GM18861 (cell line): ENCODE measurements around the gene PLCD3.
A peak's percentile ranks its signal among the peaks of the same experiment; 100 is the strongest.
"Not testable (repeated sequence)": the region's sequence is repeated elsewhere in the genome, so short reads cannot be mapped to it uniquely, and the experiment has no call there.

ENCODE experiments used
- ATAC-seq: cut with Tn5 transposase; IDR thresholded peaks from one replicate; pipeline ENCODE4 v1.9.1; 2021; ENCODE audit not compliant: unreplicated experiment

Gene PLCD3

GRCh38 chr17:45135192-45135977 is 3.1 kb upstream of the PLCD3 start, which contains the start of gene ACBD4:
Gene ACBD4, plus strand, starts transcription at chr17:45135687. Its CDS starts 458 bp downstream, at chr17:45136145.
- ATAC-seq, result peak; percentile 65

- peak; percentile 35 for ATAC-seq
Observed at GRCh38 chr17:45132572-45133463, 503 bp upstream of the PLCD3 start.

- no peak for ATAC-seq
Observed at GRCh38 chr17:45131616-45132319, 547 bp downstream of the PLCD3 start.

- no peak for ATAC-seq
Observed at GRCh38 chr17:45130681-45131615, 1.4 kb downstream of the PLCD3 start.

- no peak for ATAC-seq
Observed at GRCh38 chr17:45129940-45130680, 2.2 kb downstream of the PLCD3 start.

GRCh38 chr17:45129426-45129939 is 2.8 kb downstream of the PLCD3 start:
- ATAC-seq, result no peak

- ATAC-seq, result no peak
Observed at GRCh38 chr17:45128989-45129388, 3.3 kb downstream of the PLCD3 start.

GRCh38 chr17:45128331-45128730 is 4.0 kb downstream of the PLCD3 start:
- ATAC-seq, result no peak

- ATAC-seq, result no peak
Observed at GRCh38 chr17:45127548-45128300, 4.6 kb downstream of the PLCD3 start.

GRCh38 chr17:45127207-45127547 is 5.1 kb downstream of the PLCD3 start:
- no peak for ATAC-seq

GRCh38 chr17:45125509-45125908 is 6.8 kb downstream of the PLCD3 start:
- ATAC-seq, result no peak

- ATAC-seq, result not testable (repeated sequence)
Observed at GRCh38 chr17:45124797-45125122, 7.6 kb downstream of the PLCD3 start.

- ATAC-seq, result no peak
Observed at GRCh38 chr17:45123930-45124796, 8.2 kb downstream of the PLCD3 start.

- ATAC-seq, result no peak
Observed at GRCh38 chr17:45123076-45123770, 9.1 kb downstream of the PLCD3 start.

GRCh38 chr17:45121055-45121454 is 11.3 kb downstream of the PLCD3 start:
- no peak for ATAC-seq

GRCh38 chr17:45120558-45120957 is 11.8 kb downstream of the PLCD3 start:
- ATAC-seq, result no peak

- ATAC-seq, result no peak
Observed at GRCh38 chr17:45119964-45120363, 12.4 kb downstream of the PLCD3 start.
